Measurements from ENCODE around the gene RTN4R.
"Not testable (repeated sequence)": the region's sequence is repeated elsewhere in the genome, so short reads cannot be mapped to it uniquely, and the experiment has no call there.

The RTN4R gene

DNA sequence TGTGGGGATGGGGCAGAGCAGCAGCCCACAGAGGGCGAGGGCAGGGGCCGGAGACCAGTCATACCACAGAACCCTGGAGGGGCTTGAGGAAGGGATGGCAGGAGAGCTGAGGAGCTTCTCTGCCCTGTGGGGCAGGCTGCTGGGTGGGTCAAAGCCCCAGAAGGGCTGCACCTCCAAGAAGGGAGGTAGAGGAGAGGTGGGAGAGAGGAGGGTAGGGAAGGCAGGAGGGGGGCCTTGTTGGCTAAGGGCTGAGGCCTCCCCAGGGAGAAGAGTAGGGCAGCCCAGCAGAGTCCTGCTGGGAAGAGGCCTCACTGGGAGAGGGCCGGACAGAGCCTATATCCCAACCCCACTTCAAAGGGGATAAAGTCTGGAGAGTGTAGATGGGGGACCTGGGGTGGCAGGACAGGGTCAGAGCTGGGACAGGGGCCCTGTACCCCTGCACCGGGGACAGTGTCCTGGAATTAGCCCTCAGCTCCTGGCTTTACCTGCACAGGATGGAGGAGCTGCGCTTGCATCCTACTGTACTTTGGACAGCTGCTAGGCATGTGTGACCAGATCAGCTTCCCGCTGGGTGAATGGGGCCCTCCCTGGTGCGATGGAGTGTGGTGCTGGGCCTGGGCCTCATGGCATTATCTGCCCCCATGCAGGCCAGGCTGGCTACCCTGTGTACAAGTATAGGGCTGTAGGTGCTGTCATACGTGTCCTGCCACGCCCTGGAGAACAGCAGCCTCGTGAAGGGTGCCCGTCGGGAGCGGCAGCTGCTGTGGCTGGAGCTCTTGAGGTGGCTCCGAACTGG lies 44.5 kb upstream of the RTN4R start:
- no peak overlapping the region for H3K4me3 ChIP-seq (replicated peaks; ENCODE audit: low read depth, low read length)
- DNase-seq (ENCODE audit: low read depth), result no peak
- TF ChIP-seq, protein P1, sequence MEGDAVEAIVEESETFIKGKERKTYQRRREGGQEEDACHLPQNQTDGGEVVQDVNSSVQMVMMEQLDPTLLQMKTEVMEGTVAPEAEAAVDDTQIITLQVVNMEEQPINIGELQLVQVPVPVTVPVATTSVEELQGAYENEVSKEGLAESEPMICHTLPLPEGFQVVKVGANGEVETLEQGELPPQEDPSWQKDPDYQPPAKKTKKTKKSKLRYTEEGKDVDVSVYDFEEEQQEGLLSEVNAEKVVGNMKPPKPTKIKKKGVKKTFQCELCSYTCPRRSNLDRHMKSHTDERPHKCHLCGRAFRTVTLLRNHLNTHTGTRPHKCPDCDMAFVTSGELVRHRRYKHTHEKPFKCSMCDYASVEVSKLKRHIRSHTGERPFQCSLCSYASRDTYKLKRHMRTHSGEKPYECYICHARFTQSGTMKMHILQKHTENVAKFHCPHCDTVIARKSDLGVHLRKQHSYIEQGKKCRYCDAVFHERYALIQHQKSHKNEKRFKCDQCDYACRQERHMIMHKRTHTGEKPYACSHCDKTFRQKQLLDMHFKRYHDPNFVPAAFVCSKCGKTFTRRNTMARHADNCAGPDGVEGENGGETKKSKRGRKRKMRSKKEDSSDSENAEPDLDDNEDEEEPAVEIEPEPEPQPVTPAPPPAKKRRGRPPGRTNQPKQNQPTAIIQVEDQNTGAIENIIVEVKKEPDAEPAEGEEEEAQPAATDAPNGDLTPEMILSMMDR (IDR thresholded peaks at IDR 0.05; ENCODE audit: low read length, missing control alignments), result no peak

DNA sequence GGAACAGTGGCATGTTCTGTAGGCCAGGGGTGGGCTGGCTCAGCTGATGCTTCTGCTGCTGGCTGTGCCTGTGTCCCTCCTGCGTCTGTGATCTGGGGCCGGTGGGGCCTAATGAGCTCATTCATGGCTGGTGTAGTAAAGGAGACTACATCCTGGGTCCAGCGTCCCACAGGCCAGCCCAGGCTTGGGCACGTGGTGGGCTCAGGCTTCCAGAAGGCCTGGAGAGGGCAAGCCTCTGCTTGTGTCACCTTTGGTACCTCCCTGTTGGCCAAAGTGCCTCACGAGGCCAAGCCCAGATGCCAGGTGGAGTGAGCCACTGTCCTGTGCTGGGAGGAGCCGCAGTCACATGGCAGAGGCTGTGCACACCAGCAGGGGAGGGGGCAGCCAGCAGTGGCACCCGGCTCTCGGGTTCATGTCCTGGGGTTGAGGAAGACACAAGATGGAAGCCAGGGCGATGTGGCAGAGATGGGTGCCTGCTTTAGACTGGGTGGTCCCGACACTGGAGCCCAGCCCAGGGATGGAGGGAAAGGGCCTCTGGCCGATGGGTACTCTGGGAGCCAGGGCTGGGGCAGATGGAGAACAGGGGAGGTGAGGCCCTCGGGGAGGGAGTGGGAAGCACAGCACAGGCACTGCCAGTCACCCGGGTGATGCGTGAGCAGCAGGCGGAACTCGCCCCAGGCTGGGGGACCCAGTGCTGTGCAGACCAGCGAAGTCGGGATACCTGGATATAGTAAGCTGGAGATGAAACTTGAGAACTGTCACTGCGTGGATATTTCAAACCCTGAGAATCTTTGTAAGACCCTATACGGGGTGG lies 43.3 kb upstream of the RTN4R start:
- H3K4me3 ChIP-seq (replicated peaks; ENCODE audit: low read depth, low read length); DNase-seq (ENCODE audit: low read depth): not testable (repeated sequence)

DNA sequence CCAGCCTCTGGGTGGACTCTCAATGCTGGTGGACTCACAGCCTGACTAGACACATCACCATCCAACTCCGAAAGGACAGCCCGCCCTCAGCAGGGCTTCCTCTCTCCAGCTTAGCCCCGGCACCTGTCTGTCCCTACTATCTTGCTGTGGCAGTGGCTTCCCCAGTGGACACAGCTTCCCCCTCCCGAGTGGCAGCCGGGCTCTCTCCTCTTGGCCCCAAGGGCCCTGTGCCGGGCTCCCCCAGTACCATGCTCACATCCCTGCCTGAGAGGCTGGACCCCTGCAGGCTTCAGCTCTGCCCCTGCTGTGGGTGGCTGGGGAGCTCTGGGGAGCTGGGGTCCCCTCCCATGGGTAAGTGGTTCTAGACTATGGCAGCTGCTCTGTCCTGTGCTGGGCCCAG lies 42.7 kb upstream of the RTN4R start:
- not testable (repeated sequence) for H3K4me3 ChIP-seq (replicated peaks; ENCODE audit: low read depth, low read length); DNase-seq (ENCODE audit: low read depth)

DNA sequence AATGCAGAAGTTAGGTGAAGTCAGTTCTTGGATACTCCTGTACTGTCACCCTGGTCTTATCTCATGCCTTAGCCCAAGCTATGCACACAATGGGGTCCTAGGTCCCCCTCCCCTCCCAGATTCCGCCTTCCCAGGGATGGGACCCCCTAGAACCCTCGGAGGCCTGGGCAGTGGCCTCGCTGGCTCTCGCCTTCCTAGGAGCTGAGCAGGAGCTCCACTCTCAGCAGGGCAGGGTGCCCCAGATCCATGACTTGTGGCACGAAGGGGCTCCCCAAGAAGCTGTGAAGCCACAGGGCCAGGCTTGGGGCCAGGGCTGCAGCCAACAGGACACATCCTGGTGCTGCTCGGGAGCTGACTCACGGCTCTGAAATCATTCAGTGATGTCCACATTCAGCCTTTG lies 42.1 kb upstream of the RTN4R start:
- H3K4me3 ChIP-seq (replicated peaks; ENCODE audit: low read depth, low read length); DNase-seq (ENCODE audit: low read depth): not testable (repeated sequence)

DNA sequence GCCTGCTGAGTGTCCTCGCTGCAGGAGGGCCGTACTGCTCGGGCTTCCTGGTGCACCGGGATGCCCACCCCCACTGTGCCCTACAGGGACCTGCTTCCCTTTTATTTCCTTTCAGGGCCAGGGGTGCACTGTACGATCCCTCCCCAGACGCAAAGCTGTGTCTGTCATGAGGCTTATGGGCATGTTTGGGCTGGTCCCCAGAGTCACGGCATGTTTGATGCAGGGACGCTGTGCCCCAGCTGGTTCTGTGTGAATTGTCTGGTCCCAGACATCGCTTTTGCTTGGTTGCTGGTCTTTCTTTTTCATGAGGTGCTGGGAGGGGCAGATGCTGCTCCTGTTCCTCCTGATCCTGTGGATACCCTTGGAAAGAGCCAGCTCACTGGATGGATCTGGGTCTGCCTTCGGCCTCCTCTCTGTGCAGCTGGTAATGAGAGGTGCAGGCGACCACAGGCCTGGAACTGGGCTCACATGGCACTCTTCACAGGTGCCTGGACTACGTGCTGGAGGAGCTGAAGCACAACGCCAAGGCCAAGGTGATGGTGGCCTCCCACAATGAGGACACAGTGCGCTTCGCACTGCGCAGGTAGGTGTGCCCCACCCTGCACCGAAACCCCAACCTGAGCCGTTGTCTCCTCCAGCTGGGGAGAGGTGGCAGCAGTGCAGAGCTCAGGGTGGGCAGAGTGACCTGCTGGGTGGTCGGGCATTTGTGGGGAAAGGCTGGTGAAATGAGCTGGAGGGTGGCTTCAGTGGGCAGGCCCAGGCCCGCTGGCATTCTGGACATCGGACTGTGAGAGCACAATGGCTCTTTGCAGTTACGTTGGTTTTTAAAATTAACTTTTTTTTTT lies 40.9 kb upstream of the RTN4R start:
- H3K4me3 ChIP-seq (replicated peaks; ENCODE audit: low read depth, low read length), result not testable (repeated sequence)

DNA sequence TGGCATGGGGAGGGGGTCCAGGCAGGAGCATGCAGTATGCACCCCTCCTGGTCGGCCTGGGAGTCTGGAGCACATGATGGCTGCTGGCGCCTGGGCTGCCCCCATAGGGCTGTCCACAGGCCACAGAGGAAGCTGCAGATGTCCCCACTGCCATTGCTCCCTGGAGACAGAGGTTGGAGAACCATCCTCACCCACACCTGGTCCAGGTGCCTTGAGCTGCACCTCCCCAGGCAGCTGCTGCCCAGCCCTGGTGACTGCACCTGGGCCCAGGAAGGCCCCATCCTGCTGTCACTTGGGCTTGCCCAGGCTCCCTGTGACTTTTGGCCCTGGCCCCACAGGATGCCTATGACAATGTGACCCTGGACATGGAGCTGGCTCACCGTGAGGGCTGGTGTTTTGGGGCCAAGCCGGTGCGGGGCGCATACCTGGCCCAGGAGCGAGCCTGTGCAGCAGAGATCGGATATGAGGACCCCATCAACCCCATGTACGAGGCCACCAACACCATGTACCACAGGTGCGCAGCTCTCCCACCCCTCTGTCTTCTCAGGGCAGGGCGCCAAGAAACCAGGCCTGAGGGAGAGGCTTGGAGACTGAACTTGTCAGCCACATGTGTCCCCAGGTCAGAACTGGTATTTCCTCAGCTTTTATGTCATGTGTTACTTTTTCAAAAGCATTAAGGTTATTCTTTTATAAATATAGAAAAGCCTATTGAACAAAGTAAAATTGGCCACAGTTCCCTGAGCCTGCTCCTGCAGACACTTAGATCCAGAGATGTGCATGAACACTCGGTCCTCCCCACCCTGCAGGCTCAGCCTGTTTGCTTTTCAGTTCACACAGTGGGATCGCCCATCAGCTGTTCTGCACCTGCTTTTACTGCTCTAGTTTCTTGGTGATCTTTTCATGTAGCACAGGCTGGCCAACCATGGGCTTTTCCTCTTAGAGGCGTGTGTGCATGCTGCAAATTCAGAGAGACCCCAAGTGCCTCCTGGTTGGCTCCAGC lies 39.6 kb upstream of the RTN4R start:
- not testable (repeated sequence) for H3K4me3 ChIP-seq (replicated peaks; ENCODE audit: low read depth, low read length); DNase-seq (ENCODE audit: low read depth)

More for the DNA sequence above, 40.9 kb upstream of the RTN4R start:
- DNase-seq (ENCODE audit: low read depth), result not testable (repeated sequence)

DNA sequence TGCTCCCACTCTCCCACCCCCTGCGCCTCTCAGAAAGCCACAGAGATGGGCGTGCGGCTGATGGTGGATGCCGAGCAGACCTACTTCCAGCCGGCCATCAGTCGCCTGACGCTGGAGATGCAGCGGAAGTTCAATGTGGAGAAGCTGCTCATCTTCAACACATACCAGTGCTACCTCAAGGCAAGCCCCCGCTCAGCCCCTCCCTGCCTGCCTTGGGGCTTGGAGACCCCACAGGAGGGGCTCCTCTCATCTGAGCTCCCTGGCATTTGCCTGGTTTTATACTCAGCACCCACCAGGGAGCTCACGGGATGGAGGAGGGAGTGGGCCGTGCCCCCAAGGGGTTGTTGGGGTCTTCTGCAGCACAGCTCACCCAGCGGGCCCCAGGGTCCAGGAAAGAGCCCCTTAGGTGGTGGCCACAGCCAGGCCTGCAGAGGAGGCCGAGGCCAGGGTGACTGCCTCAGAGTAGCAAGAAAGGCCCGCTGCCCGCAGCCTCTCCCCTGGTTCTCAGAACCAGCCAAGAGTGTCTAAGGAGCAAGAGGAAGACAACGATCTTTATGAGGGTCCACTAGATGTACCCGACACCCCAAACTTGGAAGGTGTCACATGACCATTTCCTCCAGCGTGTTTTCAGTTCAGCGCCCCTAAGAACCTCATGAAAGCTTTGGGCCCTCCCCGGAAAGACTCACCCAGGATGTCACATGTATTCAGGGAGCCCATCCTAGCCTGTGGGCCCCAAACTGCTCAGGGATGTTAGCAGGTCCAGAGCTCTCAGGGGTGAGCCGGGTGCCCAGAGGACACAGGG lies 38.7 kb upstream of the RTN4R start:
- H3K4me3 ChIP-seq (replicated peaks; ENCODE audit: low read depth, low read length); DNase-seq (ENCODE audit: low read depth): not testable (repeated sequence)

DNA sequence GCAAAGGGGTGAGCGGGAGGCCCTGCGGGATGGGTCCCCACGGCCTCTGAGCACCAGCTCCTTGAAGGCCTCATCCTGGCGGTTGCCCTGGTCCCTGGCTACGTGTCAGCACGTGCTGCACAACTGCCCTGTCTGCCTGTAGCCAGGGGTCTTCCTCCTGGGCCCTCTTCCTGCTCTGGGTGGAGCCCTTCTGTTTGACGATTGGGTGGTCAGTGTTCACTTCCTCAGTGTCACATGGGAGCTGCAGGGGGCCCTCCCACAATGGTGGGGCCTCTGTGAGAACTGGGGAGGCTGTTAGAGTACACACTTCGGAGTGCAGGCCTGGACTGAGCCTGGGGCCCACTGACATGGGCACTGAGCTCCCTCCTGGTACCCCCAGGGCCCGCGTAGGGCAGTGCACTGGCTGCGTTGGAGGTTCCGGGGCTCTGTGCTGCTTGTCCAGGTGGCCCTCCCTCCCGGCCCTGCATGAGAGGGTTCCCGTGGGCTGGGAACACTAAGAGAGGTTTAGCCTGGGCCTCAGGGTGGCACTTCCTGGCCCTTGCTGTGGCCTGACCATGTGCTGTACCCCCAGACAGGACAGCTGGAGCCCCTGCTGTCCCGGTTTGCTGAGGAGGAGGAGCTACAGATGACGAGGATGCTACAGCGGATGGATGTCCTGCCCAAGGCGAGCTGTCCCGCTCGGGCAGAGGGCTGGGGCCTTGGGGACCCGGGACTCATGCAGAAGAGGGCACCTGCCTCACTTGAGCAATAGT lies 38.0 kb upstream of the RTN4R start:
- TF ChIP-seq, protein P1 (IDR thresholded peaks at IDR 0.05; ENCODE audit: low read length, missing control alignments), result no peak
- no peak overlapping the region for H3K4me3 ChIP-seq (replicated peaks; ENCODE audit: low read depth, low read length)
- DNase-seq (ENCODE audit: low read depth), result no peak

DNA sequence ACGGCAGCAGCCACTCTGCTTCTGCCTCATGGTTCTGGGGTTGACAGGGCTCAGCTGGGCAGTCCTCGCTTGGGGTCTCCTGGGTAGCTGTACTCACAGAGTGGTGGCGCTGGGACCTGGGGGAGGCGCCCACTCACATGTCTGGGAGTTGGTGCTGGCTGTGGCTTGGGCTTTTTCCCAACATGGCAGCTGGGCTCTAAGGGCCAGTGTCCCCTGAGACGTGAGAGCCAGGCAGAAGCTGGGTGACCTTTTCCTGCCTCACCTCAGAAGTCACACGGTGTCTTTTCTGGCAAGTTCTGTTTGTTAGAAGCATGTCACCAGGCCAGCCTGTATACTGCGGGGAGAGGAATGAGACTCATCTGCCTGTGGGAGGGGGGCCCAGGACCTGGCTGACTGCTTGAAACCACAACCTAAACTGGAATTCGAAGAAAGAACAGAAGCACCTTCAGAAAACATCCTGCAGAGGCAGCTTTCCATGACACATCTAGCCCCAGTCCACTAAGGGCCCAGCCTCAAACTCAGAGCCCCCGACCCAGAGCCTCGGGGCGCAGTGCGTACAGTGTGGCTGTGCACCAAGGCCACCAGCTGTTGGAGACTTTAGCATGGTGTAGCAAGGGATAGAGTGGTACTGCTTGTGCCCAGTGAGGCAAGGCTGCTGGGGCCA lies 37.2 kb upstream of the RTN4R start:
- not testable (repeated sequence) for DNase-seq (ENCODE audit: low read depth); H3K4me3 ChIP-seq (replicated peaks; ENCODE audit: low read depth, low read length)

All from fibroblast of pulmonary artery (primary cell).